RWPE1 (cell line): ENCODE measurements around the gene DHX34.

ENCODE experiments used
- CTCF ChIA-PET: fragments of 350-600 bp; sonication (Branson Sonifier 250); formaldehyde crosslinking; extraction: SDS; loops from one replicate; lab custom pipeline; 2021; lab: Yijun Ruan, JAX
- POLR2A ChIA-PET: fragments of 400-600 bp; formaldehyde crosslinking; extraction: SDS; loops from one replicate; lab custom pipeline; 2020; ENCODE audit warnings: antibody characterized with exemption; ENCODE audit not compliant: low non-redundant PET; lab: Yijun Ruan, JAX
- DNase-seq: peaks from one replicate; pipeline ENCODE4 v3.0.0; 2012; ENCODE audit warnings: low spot score
- H3K27ac ChIP-seq: fragments of 450-650 bp; 2 replicates; pipeline ENCODE4 v1.5.1; 2017
- TF ChIP-seq, protein P1 (sequence below): fragments of 450-650 bp; conservative IDR thresholded peaks from 2 replicates; pipeline ENCODE4 v1.5.1; 2017; ENCODE audit warnings: low read depth, mild to moderate bottlenecking

The DHX34 gene

DNA sequence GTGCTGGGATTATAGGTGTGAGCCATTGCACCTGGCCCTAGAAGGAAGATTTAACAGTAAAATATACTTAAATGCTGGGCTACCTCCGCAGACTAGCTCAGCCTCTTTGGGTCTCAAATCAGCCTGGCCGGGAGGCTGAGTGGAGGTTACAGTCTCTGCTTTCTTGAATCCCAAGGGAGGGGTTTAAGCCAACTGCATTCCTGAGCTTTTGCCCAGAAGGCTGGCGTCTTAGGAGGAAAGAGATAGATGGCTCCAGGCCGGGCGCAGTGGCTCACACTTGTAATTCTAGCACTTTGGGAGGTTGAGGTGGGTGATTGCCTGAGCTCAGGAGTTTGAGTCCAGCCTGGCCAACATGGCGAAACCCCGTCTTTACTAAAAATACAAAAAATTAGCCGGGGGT, 40.1 kb upstream of the DHX34 start:
- CTCF ChIA-PET: interaction anchor here (0.6 kb wide), 1 partner anchor 24 kb away, joined by 3 read pairs; no protein-coding TSS in a partner anchor
- TF ChIP-seq, protein P1, sequence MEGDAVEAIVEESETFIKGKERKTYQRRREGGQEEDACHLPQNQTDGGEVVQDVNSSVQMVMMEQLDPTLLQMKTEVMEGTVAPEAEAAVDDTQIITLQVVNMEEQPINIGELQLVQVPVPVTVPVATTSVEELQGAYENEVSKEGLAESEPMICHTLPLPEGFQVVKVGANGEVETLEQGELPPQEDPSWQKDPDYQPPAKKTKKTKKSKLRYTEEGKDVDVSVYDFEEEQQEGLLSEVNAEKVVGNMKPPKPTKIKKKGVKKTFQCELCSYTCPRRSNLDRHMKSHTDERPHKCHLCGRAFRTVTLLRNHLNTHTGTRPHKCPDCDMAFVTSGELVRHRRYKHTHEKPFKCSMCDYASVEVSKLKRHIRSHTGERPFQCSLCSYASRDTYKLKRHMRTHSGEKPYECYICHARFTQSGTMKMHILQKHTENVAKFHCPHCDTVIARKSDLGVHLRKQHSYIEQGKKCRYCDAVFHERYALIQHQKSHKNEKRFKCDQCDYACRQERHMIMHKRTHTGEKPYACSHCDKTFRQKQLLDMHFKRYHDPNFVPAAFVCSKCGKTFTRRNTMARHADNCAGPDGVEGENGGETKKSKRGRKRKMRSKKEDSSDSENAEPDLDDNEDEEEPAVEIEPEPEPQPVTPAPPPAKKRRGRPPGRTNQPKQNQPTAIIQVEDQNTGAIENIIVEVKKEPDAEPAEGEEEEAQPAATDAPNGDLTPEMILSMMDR: no peak
- POLR2A ChIA-PET: interaction anchor here (0.6 kb wide), 1 partner anchor 291 kb away, joined by 4 read pairs; no protein-coding TSS in a partner anchor
- peak overlapping the region; percentile 24; the same call in 1 of the 2 replicates for H3K27ac ChIP-seq
- no peak for DNase-seq

DNA sequence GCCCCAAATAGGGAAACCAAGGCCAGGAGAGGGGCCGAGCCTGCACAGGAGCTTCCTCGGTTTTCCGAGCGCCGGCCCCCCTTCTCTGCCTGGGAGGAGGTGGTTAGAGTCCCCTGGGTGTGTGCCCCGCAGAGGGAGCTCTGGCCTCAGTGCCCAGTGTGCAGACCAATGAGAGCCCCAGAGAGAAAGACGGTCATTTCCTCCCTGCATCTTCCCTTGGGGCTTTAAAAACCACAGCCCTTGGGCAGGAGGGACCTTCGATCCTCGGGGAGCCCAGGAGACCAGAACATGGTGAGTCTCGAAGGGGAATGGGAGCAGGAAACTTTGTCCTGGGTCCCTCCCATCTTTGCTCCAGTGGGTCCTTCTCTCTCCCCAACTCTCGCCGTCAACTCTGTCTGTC, 39.5 kb upstream of the DHX34 start, which contains the start of gene C5AR1:
TSS of gene C5AR1 (plus strand) at position 254 of the 400 bp plus-strand sequence. CDS start at position 289, 35 bp downstream.
- no peak for DNase-seq
- peak within 1 kb of the TSS; percentile 51 for H3K27ac ChIP-seq

DNA sequence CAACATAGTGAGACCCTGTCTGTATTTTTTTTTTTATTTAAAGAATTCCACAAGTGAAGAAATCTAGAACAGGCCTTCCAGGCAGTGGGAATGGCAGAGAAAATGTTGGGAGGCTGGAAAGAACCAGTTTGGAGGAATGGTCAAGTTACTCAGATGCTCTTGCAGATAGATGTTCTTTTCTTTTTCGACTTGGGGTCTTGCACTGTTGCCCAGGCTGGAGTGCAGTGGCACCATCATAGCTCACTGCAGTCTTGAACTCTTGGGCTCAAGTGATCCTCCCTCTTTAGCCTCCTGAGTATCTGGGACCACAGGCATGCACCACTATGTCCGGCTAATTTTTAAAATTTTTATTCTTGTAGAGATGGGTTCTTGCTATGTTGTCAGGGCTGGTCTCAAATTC, 38.8 kb upstream of the DHX34 start:
- no peak for DNase-seq
- ChIA-PET POLR2A (no interaction called here), CTCF (no interaction called here)
- TF ChIP-seq, protein P1: no peak
- H3K27ac ChIP-seq: 0 out of 2 replicates have a peak overlapping the region, but pooled peaks have one; percentile 51

More for the DNA sequence above, 39.5 kb upstream of the DHX34 start, which contains the start of gene C5AR1:
- CTCF ChIA-PET: interaction anchor here (0.6 kb wide), 1 partner anchor 24 kb away, joined by 3 read pairs; no protein-coding TSS in a partner anchor
- POLR2A ChIA-PET: no interaction called here
- TF ChIP-seq, protein P1: no peak

DNA sequence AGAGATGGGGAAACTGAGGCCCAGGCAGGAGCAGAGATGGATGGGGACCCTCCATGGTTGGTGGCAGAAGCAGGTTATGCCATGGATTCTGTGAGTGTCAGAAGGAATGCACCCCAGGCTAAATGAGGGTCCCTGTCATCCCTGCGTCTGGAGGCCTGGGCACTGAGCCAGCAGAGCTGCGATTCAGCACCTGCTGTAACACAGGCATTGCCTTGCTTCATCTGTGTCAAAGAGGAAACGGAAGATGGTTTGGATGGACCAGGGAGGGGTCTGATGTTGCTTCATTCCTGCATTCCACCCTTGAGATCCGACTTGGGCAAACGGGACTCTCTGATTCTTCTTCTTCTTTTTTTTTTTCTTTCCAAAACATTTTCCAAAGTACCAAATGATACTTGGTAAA, 38.3 kb upstream of the DHX34 start:
- CTCF ChIA-PET: no interaction called here
- peak overlapping the region; percentile 51 for H3K27ac ChIP-seq

DNA sequence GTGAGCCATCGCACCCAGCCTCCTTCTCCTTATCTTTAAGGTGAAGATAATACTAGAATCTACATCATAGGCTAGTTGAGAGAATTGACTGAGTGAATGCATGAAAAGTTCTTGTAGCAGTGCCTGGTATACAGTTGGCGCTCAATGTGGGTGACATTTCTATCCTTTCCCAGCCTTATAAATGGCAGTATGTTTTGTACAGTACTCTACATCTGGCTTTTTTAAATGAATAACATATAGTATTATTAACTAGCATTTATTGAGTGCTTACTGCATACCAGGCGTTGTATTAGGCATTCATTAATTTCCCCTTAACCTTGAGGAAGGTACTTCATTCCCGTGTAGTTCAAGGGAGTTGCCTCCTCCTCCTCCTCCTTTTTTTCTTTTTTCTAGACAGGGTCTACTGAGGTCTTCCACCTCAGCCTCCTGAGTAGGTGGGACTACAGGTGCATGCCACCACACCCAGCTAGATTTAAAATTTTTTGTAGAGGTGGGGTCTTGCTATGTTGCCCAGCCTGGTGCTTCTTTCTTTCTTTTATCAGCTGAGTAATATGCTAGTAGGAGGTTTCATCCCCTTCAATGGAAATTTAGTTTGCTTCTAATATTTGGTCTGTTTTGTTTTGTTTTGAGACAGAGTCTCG, 36.6 kb upstream of the DHX34 start:
- ChIA-PET CTCF (interaction anchor here (0.6 kb wide), 1 partner anchor 72 kb away, joined by 3 read pairs; no protein-coding TSS in a partner anchor), POLR2A (no interaction called here)
- no peak for DNase-seq
- TF ChIP-seq, protein P1: no peak
- H3K27ac ChIP-seq: peak overlapping the region; percentile 82; the same call in 1 of the 2 replicates

More for the DNA sequence above, 38.3 kb upstream of the DHX34 start:
- peak; percentile 52 for DNase-seq
- TF ChIP-seq, protein P1: no peak
- POLR2A ChIA-PET: no interaction called here

DNA sequence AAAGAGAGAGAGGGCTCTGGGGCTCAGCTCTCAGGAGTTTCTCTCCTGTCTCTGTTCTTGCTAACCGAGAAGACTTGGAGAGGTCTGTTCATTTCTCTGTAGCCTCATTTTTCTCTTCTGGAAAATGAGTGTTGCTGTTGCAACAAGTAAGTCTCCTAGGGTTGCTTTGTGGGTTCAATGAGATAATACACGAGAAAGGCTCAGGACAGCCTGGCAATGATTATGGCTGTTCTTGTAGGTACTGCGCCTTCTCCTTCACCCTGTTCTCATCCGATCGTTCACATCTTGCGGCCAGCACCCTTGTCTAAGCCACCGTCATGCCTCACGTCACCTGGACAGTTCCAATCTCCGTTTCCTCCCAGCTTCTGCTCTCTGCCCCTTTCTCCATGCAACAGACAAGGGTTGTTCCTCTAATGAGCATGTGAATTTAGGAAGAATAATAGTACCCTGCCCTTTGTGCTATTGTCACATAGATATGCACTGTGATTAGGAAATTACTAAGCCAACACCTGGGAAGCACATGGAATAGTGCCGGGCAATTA, 35.3 kb upstream of the DHX34 start:
- POLR2A ChIA-PET: no interaction called here
- TF ChIP-seq, protein P1: no peak
- DNase-seq: no peak
- H3K27ac ChIP-seq: peak overlapping the region; percentile 82
- CTCF ChIA-PET: no interaction called here
